ENCODE results near the gene PSTPIP1. TPM values are rescaled to one million over a fixed set of nuclear protein-coding genes. Genes with fewer than 3 reads are reported as not detected.

PSTPIP1 gene
- total RNA-seq, 1 experiment from 2014 or later: 1.5 TPM

DNA sequence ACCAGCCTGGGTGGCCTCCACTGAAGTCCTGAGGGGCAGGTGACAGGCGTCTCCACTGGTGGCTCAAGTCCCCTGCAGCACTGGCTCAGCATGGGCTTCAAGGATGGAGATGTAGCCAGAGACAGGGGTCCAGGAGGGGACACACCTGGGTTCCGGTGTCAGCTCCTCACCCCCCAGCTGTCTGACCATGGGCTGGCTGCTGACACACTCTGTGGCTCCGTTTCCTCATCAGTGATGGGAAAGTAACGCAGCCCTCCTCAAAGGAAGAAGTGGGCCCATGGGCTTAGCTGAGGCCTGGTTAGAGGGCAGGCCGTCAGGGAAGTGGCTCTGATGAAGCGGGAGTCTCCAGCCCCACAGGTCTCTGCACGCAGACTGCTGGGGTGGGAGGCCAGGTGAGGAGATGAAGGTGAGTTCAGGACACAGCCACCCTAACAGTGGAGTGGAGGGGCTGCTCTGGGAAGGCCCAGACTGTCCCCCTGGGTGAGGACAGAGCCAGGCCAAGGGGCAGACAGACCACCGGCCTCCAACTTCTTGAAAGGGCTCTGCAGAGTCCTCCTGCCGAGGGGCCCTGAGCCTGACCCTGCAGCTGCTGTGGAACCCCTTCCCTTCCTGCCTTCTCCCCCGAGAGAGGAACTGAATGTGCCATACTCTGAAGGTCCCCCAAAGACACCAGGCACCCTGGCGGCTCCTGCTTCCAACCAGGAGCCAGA is 24.0 kb downstream of the PSTPIP1 start:
- ATAC-seq: no peak
- DNase-seq (ENCODE audit: low spot score): no peak
- ChIA-PET POLR2A (no interaction called here), CTCF (interaction anchor here (1.4 to 1.6 kb wide), 3 partner anchors 14 to 46 kb away, joined by 3 to 7 read pairs (median 4); no protein-coding TSS in a partner anchor)
- Mint-ChIP-seq H3K36me3 (no peaks in the 10 kb centered on the region), H3K27me3 (ENCODE audit: low read depth) (no peaks in the 10 kb centered on the region; the same call in 1 of the 2 replicates), H3K4me3 (no peak overlapping the region), H3K9me3 (no peaks in the 10 kb centered on the region), H3K27ac (no peak overlapping the region), H3K4me1 (no peaks in the 10 kb centered on the region)
- no peak for TF ChIP-seq HMGA2 (CRISPR knock-in tag; IDR thresholded peaks at IDR 0.05)
- no peak for TF ChIP-seq PRRX2 (CRISPR knock-in tag; IDR thresholded peaks at IDR 0.05)
- no peak for TF ChIP-seq MXD4 (CRISPR knock-in tag; IDR thresholded peaks at IDR 0.05; ENCODE audit: borderline replicate concordance)
- TF ChIP-seq, protein P1, sequence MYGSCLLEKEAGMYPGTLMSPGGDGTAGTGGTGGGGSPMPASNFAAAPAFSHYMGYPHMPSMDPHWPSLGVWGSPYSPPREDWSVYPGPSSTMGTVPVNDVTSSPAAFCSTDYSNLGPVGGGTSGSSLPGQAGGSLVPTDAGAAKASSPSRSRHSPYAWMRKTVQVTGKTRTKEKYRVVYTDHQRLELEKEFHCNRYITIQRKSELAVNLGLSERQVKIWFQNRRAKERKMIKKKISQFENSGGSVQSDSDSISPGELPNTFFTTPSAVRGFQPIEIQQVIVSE (CRISPR knock-in tag; IDR thresholded peaks at IDR 0.05; ENCODE audit: borderline replicate concordance): no peak
- TF ChIP-seq, protein P2, sequence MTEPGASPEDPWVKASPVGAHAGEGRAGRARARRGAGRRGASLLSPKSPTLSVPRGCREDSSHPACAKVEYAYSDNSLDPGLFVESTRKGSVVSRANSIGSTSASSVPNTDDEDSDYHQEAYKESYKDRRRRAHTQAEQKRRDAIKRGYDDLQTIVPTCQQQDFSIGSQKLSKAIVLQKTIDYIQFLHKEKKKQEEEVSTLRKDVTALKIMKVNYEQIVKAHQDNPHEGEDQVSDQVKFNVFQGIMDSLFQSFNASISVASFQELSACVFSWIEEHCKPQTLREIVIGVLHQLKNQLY (CRISPR knock-in tag; IDR thresholded peaks at IDR 0.05): no peak
- TF ChIP-seq, protein P3, sequence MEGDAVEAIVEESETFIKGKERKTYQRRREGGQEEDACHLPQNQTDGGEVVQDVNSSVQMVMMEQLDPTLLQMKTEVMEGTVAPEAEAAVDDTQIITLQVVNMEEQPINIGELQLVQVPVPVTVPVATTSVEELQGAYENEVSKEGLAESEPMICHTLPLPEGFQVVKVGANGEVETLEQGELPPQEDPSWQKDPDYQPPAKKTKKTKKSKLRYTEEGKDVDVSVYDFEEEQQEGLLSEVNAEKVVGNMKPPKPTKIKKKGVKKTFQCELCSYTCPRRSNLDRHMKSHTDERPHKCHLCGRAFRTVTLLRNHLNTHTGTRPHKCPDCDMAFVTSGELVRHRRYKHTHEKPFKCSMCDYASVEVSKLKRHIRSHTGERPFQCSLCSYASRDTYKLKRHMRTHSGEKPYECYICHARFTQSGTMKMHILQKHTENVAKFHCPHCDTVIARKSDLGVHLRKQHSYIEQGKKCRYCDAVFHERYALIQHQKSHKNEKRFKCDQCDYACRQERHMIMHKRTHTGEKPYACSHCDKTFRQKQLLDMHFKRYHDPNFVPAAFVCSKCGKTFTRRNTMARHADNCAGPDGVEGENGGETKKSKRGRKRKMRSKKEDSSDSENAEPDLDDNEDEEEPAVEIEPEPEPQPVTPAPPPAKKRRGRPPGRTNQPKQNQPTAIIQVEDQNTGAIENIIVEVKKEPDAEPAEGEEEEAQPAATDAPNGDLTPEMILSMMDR (IDR thresholded peaks at IDR 0.05): no peak
- TF ChIP-seq RORB (CRISPR knock-in tag; IDR thresholded peaks at IDR 0.05): no peak
- no peak for TF ChIP-seq ZNF317 (CRISPR knock-in tag; IDR thresholded peaks at IDR 0.05; ENCODE audit: borderline replicate concordance, low read depth)
- TF ChIP-seq, protein P4, sequence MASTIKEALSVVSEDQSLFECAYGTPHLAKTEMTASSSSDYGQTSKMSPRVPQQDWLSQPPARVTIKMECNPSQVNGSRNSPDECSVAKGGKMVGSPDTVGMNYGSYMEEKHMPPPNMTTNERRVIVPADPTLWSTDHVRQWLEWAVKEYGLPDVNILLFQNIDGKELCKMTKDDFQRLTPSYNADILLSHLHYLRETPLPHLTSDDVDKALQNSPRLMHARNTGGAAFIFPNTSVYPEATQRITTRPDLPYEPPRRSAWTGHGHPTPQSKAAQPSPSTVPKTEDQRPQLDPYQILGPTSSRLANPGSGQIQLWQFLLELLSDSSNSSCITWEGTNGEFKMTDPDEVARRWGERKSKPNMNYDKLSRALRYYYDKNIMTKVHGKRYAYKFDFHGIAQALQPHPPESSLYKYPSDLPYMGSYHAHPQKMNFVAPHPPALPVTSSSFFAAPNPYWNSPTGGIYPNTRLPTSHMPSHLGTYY (CRISPR knock-in tag; IDR thresholded peaks at IDR 0.05): no peak
- no peak for TF ChIP-seq ZNF671 (CRISPR knock-in tag; IDR thresholded peaks at IDR 0.05)
- TF ChIP-seq, protein P5, sequence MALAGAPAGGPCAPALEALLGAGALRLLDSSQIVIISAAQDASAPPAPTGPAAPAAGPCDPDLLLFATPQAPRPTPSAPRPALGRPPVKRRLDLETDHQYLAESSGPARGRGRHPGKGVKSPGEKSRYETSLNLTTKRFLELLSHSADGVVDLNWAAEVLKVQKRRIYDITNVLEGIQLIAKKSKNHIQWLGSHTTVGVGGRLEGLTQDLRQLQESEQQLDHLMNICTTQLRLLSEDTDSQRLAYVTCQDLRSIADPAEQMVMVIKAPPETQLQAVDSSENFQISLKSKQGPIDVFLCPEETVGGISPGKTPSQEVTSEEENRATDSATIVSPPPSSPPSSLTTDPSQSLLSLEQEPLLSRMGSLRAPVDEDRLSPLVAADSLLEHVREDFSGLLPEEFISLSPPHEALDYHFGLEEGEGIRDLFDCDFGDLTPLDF (CRISPR knock-in tag; IDR thresholded peaks at IDR 0.05): no peak
- TF ChIP-seq IRF2 (CRISPR knock-in tag; IDR thresholded peaks at IDR 0.05; ENCODE audit: borderline replicate concordance, low read depth): no peak
- TF ChIP-seq NR3C1 (CRISPR knock-in tag; conservative IDR thresholded peaks at IDR 0.05; ENCODE audit: low read depth): no peak
- TF ChIP-seq, protein P6, sequence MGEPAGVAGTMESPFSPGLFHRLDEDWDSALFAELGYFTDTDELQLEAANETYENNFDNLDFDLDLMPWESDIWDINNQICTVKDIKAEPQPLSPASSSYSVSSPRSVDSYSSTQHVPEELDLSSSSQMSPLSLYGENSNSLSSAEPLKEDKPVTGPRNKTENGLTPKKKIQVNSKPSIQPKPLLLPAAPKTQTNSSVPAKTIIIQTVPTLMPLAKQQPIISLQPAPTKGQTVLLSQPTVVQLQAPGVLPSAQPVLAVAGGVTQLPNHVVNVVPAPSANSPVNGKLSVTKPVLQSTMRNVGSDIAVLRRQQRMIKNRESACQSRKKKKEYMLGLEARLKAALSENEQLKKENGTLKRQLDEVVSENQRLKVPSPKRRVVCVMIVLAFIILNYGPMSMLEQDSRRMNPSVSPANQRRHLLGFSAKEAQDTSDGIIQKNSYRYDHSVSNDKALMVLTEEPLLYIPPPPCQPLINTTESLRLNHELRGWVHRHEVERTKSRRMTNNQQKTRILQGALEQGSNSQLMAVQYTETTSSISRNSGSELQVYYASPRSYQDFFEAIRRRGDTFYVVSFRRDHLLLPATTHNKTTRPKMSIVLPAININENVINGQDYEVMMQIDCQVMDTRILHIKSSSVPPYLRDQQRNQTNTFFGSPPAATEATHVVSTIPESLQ (CRISPR knock-in tag; IDR thresholded peaks at IDR 0.05): no peak
- TF ChIP-seq ATF1 (CRISPR knock-in tag; IDR thresholded peaks at IDR 0.05): no peak
- TF ChIP-seq RELA (CRISPR knock-in tag; IDR thresholded peaks at IDR 0.05; ENCODE audit: borderline replicate concordance): no peak
- TF ChIP-seq, protein P7, sequence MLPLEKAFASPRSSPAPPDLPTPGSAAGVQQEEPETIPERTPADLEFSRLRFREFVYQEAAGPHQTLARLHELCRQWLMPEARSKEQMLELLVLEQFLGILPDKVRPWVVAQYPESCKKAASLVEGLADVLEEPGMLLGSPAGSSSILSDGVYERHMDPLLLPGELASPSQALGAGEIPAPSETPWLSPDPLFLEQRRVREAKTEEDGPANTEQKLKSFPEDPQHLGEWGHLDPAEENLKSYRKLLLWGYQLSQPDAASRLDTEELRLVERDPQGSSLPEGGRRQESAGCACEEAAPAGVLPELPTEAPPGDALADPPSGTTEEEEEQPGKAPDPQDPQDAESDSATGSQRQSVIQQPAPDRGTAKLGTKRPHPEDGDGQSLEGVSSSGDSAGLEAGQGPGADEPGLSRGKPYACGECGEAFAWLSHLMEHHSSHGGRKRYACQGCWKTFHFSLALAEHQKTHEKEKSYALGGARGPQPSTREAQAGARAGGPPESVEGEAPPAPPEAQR (CRISPR knock-in tag; IDR thresholded peaks at IDR 0.05): no peak
- TF ChIP-seq, protein P8, sequence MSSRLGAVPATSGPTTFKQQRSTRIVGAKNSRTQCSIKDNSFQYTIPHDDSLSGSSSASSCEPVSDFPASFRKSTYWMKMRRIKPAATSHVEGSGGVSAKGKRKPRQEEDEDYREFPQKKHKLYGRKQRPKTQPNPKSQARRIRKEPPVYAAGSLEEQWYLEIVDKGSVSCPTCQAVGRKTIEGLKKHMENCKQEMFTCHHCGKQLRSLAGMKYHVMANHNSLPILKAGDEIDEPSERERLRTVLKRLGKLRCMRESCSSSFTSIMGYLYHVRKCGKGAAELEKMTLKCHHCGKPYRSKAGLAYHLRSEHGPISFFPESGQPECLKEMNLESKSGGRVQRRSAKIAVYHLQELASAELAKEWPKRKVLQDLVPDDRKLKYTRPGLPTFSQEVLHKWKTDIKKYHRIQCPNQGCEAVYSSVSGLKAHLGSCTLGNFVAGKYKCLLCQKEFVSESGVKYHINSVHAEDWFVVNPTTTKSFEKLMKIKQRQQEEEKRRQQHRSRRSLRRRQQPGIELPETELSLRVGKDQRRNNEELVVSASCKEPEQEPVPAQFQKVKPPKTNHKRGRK (CRISPR knock-in tag; IDR thresholded peaks at IDR 0.05; ENCODE audit: borderline replicate concordance): no peak

Data from WTC11 (cell line).